ENCODE results near the gene MYH7B. TPM values are rescaled to one million over a fixed set of nuclear protein-coding genes. Genes with fewer than 3 reads are reported as not detected.

Gene MYH7B
- under 0.01 and 0.33 TPM in 2 replicates for total RNA-seq

GRCh38 chr20:34955231-34956040 is at the start of gene MYH7B, which contains the start of gene GSS:
MYH7B (plus strand) TSS chr20:34955868; CDS start chr20:34978006, 22,138 bp downstream.
GSS (minus strand) TSS chr20:34955806; CDS start chr20:34951852, 3,954 bp downstream.

Other genes starting within 250 kb of the MYH7B start
- 7.0 and 9.6 TPM in 2 replicates for gene NCOA6, start 130.2 kb upstream of the MYH7B start, total RNA-seq
- gene GGT7, start 83.0 kb upstream of the MYH7B start, total RNA-seq, result 8.5 and 18.2 TPM in 2 replicates
- gene ACSS2, start 79.3 kb upstream of the MYH7B start, total RNA-seq, result 66.3 and 69.7 TPM in 2 replicates
- gene GSS, start 62 bp upstream of the MYH7B start, total RNA-seq, result 75.7 and 104 TPM in 2 replicates
- gene TRPC4AP, start 136.9 kb downstream of the MYH7B start, total RNA-seq, result 77.4 and 78.1 TPM in 2 replicates
- 27.2 and 56.7 TPM in 2 replicates for gene EDEM2, start 191.5 kb downstream of the MYH7B start, total RNA-seq
- 67.1 and 101 TPM in 2 replicates for gene PROCR, start 216.2 kb downstream of the MYH7B start, total RNA-seq

Measured in uterine smooth muscle cell (primary cell).